Karpas-422 (cell line): ENCODE measurements around the gene LETM1. TPM values are rescaled to one million over a fixed set of nuclear protein-coding genes. Genes with fewer than 3 reads are reported as not detected.
A peak's percentile ranks its signal among the peaks of the same experiment; 100 is the strongest.

Experiments used
- DNase-seq: peaks from one replicate; pipeline ENCODE4 v3.0.0-alpha.2; 2015
- H2AFZ ChIP-seq: fragments of 200-600 bp; sonication (generic); 2 replicates; pipeline ENCODE4 v1.6.1; 2014; ENCODE audit warnings: antibody characterized with exemption, low read length, mixed read lengths
- H3K27ac ChIP-seq: fragments of 200-600 bp; sonication (generic); 2 replicates; pipeline ENCODE4 v1.5.1; 2014; ENCODE audit warnings: mild to moderate bottlenecking, low read length, moderate library complexity
- H3K27me3 ChIP-seq: fragments of 200-600 bp; sonication (generic); 2 replicates; pipeline ENCODE4 v1.6.1; 2014; ENCODE audit warnings: low read length, mixed read lengths
- H3K36me3 ChIP-seq: fragments of 200-600 bp; sonication (generic); 2 replicates; pipeline ENCODE4 v1.6.1; 2014; ENCODE audit warnings: low read length, mixed read lengths; ENCODE audit not compliant: insufficient read depth
- H3K4me1 ChIP-seq: fragments of 200-600 bp; sonication (generic); 2 replicates; pipeline ENCODE4 v1.6.1; 2014; ENCODE audit warnings: mild to moderate bottlenecking, low read length, mixed read lengths
- H3K4me2 ChIP-seq: fragments of 200-600 bp; sonication (generic); 2 replicates; pipeline ENCODE4 v1.6.1; 2014; ENCODE audit warnings: low read length, low read depth, mild to moderate bottlenecking; ENCODE audit not compliant: poor library complexity, severe bottlenecking
- H3K4me3 ChIP-seq: fragments of 200-600 bp; sonication (generic); 2 replicates; pipeline ENCODE4 v1.5.1; 2014; ENCODE audit warnings: mild to moderate bottlenecking, antibody characterized with exemption, low read length, mixed read lengths
- H3K79me2 ChIP-seq: fragments of 200-600 bp; sonication (generic); 2 replicates; pipeline ENCODE4 v1.6.1; 2014; ENCODE audit warnings: mild to moderate bottlenecking, low read length, mixed read lengths
- H3K9ac ChIP-seq: fragments of 200-600 bp; sonication (generic); 2 replicates; pipeline ENCODE4 v1.6.0; 2014; ENCODE audit warnings: low read length
- H3K9me2 ChIP-seq: fragments of 200-600 bp; sonication (generic), shearing (Covaris generic); replicated peaks from 2 replicates; pipeline ENCODE4 v1.6.0; 2014; ENCODE audit warnings: mild to moderate bottlenecking, low read length, moderate library complexity; ENCODE audit not compliant: insufficient read depth
- H3K9me3 ChIP-seq: fragments of 300-700, 200-600 bp; sonication (generic); 2 replicates; pipeline ENCODE4 v1.6.1; 2014; ENCODE audit warnings: low read length, mixed read lengths
- H4K20me1 ChIP-seq: fragments of 200-600 bp; sonication (generic); 2 replicates; pipeline ENCODE4 v1.6.1; 2014; ENCODE audit warnings: mild to moderate bottlenecking, antibody characterized with exemption, low read length, low read depth; ENCODE audit not compliant: insufficient read depth
- total RNA-seq: library from RNA; depleted of rRNA; stranded (reverse); fragments of >200 nt; shearing (Covaris generic); gene quantifications from 2 replicates; pipeline ENCODE4 v1.2.3, GENCODE V29; 2014; ENCODE audit warnings: low replicate concordance

The LETM1 gene
- total RNA-seq, 1 experiment from 2014 or later = 25.2 TPM

DNA sequence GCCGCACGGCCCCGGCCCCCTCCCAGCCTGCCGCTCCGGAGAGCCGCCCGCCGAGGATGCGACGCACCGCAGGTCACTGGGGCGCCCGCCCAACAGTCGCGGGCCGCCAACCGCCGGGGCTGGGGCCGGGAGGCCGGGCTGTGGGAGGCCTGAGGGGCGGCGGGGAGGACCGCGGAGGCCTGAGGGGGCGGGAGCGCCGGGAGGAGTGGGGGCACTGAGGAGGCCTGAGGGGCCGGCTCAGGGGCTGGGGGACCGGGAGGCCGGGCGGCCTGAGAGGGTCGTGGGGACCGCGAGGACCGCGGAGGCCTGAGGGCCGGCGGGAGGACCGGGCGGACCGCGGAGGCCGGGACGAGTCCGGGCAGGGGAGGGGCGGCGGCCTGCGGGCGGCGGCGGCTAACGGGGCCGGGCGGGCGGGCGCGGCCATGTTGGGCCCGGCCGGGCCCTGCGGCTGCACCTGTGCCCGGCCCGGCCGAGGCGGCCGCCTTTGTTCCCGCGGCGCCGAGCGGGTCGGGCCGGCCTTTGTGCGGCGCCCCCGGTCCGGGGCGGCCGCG lies 15.6 kb upstream of the LETM1 start:
- Histone ChIP-seq H2AFZ (no peak overlapping the region), H3K27ac (peak overlapping the region; percentile 84), H3K4me2 (peak overlapping the region; percentile 84)

DNA sequence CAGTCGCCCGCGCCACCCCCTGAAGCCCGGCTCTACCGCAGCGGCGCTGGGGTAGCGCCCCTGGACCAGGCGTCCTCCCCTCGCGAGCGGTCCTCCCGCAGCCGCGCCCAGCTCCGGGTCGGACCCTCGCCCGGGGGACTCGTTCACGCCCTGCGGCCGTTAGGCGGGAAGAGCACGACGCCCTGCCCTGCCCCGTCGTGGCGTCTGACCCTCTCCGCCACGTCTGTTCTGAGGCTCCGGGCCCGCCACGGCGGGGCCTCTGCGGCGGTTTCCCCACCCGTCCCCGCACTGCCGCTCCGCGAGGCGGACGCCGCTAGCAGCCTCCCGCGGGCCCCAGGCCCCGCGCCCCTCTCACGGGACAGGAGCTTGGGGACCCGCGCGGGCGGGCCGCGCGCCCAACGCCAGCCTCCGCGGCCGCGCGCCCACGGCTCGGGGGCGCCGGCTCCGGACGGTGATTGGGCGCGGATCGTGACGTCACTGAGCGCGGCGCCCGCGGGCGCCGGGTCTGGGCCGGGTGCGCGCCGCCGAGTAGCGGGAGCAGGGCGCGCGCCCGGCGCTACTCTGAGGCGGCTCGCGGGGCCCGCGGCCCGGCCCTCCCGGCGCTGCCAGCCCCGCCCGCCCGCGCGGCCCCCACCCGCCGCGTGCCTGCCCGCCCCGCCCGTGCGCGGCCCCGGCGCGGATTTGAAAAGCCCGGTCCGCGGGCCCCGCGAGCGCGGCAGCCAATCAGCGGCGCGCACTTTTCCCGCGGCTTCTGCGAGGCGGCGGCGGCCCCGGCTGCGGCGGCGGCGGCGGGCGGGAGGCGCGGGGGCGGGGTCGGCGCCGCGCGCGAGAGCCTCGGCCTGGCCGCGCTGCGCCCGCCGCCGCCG lies 14.9 kb upstream of the LETM1 start, which contains the start of gene NSD2:
TSS of gene NSD2 (plus strand) at position 816 of the 866 bp plus-strand sequence. CDS start 29,262 bp downstream, outside the sequence.
- peak within 1 kb of the TSS; percentile 91; the same call in 1 of the 2 replicates for H2AFZ ChIP-seq
- H3K27me3 ChIP-seq = no peaks in the 10 kb centered on the region
- peak within 1 kb of the TSS; percentile 87 for H3K27ac ChIP-seq
- H3K9me3 ChIP-seq = no peaks in the 10 kb centered on the region
- H3K9ac ChIP-seq = peak within 1 kb of the TSS; percentile 97
- H3K36me3 ChIP-seq = no peaks in the 10 kb centered on the region
- peaks cover 9% of the 10 kb centered on the region; the same call in 1 of the 2 replicates for H4K20me1 ChIP-seq
- DNase-seq = peak; percentile 97
- peaks cover 43% of the 10 kb centered on the region for H3K79me2 ChIP-seq
- no peaks in the 10 kb centered on the region for H3K9me2 ChIP-seq
- peak within 1 kb of the TSS; percentile 92 for H3K4me2 ChIP-seq
- peak within 1 kb of the TSS; percentile 94 for H3K4me3 ChIP-seq
- H3K4me1 ChIP-seq = peaks cover 33% of the 10 kb centered on the region

More for the DNA sequence above, 15.6 kb upstream of the LETM1 start:
- no peaks in the 10 kb centered on the region for H3K27me3 ChIP-seq
- peaks cover 33% of the 10 kb centered on the region for H3K4me1 ChIP-seq
- peak overlapping the region; percentile 97 for H3K9ac ChIP-seq
- H3K79me2 ChIP-seq = peaks cover 50% of the 10 kb centered on the region
- peaks cover 9% of the 10 kb centered on the region; the same call in 1 of the 2 replicates for H4K20me1 ChIP-seq
- H3K9me3 ChIP-seq = no peaks in the 10 kb centered on the region
- peak overlapping the region; percentile 94 for H3K4me3 ChIP-seq
- no peaks in the 10 kb centered on the region for H3K9me2 ChIP-seq
- no peaks in the 10 kb centered on the region for H3K36me3 ChIP-seq
- no peak for DNase-seq

DNA sequence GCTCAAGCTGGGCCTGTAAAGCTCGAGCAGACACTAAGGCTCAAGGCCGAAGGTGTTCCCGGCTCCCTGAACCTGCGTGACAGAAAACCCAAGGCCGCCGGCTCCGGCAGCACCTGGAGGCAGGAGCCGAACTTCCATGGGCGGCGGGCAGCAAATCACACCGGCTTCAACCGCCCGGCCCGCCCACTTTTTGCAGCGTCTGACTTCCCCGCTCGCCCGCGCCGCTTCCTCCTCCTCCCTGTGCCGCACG lies 14.3 kb upstream of the LETM1 start:
- Histone ChIP-seq H3K4me1 (peaks cover 33% of the 10 kb centered on the region), H3K9me3 (no peaks in the 10 kb centered on the region), H2AFZ (peak overlapping the region; percentile 91; the same call in 1 of the 2 replicates), H3K9me2 (no peaks in the 10 kb centered on the region), H3K4me3 (peak overlapping the region; percentile 73), H3K9ac (peak overlapping the region; percentile 88), H3K4me2 (peak overlapping the region; percentile 92), H3K79me2 (peaks cover 37% of the 10 kb centered on the region), H3K27me3 (no peaks in the 10 kb centered on the region), H3K27ac (peak overlapping the region; percentile 87), H4K20me1 (peaks cover 9% of the 10 kb centered on the region; the same call in 1 of the 2 replicates), H3K36me3 (no peaks in the 10 kb centered on the region)
- DNase-seq = peak; percentile 95

DNA sequence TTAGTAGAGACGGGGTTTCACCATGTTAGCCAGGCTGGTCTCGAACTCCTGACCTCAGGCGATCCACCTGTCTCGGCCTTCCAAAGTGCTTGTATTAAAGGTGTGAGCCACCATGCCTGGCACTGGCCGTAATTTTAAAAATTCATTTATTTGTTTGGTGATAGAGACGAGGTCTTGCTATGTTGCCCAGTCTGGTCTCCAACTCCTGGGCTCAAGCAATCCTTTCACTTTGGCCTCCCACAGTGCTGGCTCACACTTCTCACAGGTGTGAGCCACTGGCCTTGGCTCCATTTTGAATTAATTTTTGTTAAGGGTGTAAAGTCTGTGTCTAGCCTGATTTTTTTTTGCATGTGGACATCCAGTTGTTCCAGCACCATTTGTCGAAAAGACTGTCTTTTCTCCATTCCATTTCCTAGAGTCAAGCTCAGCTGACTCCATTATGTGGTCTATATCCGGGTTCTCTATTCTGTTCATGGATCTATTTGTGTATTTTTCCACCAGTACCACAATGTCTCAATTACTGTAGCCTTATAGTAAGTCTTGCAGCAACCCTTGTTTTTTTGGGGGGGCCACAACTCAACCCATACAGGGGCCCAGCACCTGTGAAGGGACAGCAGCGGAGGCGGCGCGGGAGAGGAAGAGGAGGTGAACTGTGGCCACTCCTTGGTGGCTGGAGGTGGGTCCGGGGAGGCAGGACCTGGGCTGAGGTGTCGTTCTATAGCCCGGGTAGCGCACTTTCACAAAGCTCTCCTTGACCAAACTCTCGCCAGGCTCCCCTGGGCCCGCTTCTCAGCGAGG lies 13.8 kb upstream of the LETM1 start:
- Histone ChIP-seq H3K27me3 (no peaks in the 10 kb centered on the region), H3K4me2 (peak overlapping the region; percentile 92), H4K20me1 (peaks cover 5% of the 10 kb centered on the region; the same call in 1 of the 2 replicates), H3K9me3 (no peaks in the 10 kb centered on the region), H3K4me3 (peak overlapping the region; percentile 73), H2AFZ (peak overlapping the region; percentile 91; the same call in 1 of the 2 replicates), H3K4me1 (peaks cover 33% of the 10 kb centered on the region), H3K9ac (peak overlapping the region; percentile 88), H3K36me3 (no peaks in the 10 kb centered on the region), H3K9me2 (no peaks in the 10 kb centered on the region), H3K27ac (peak overlapping the region; percentile 87), H3K79me2 (peaks cover 32% of the 10 kb centered on the region)
- no peak for DNase-seq

DNA sequence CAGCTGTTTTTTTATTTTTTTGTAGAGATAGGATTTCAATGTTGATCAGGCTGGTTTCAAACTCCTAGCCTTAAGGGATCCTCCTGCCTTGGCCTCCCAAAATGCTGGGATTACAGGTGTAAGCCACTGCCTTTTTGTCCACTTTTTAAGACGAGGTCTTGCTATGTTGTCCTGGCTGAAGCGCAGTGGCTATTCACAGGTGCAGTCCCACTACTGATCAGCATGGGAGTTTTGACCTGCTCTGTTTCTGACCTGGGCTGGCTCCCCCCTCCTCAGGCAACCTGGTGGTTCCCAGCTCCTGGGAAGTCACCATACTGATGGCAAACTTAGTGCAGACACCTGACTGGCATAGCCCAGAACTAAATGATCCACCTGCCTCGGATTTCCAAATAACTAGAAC lies 13.0 kb upstream of the LETM1 start:
- peaks cover 24% of the 10 kb centered on the region for H3K79me2 ChIP-seq
- DNase-seq = no peak
- no peak overlapping the region for H3K4me2 ChIP-seq
- H2AFZ ChIP-seq = no peak overlapping the region
- no peaks in the 10 kb centered on the region for H3K36me3 ChIP-seq
- no peaks in the 10 kb centered on the region for H3K9me2 ChIP-seq
- no peaks in the 10 kb centered on the region for H4K20me1 ChIP-seq
- H3K9me3 ChIP-seq = no peaks in the 10 kb centered on the region
- H3K4me1 ChIP-seq = peaks cover 27% of the 10 kb centered on the region
- no peak overlapping the region for H3K9ac ChIP-seq
- no peaks in the 10 kb centered on the region for H3K27me3 ChIP-seq
- no peak overlapping the region for H3K4me3 ChIP-seq
- H3K27ac ChIP-seq = no peak overlapping the region

DNA sequence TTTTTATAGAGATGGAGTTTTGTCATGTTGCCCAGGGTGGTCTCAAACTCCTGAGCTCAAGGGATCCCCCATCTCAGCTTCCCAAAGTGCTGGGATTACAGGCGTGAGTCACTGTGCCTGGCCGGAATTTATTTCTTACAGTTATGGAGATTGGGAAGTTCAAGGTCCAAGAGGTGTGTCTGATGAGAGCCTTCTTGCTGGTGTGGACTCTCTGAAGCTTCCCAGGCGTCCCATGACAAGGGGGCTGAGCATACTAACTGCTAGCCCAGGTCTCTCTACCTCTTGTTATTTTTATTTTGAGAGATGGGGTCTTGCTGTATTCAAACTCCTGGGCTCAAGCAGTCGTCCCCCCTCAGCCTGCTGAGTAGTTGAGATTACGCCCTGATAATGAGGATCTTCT lies 12.3 kb upstream of the LETM1 start:
- no peak overlapping the region for H3K4me3 ChIP-seq
- no peaks in the 10 kb centered on the region for H3K9me3 ChIP-seq
- no peaks in the 10 kb centered on the region for H3K9me2 ChIP-seq
- no peak overlapping the region for H3K27ac ChIP-seq
- H4K20me1 ChIP-seq = no peaks in the 10 kb centered on the region
- H3K79me2 ChIP-seq = peaks cover 18% of the 10 kb centered on the region
- H3K4me2 ChIP-seq = no peak overlapping the region
- H2AFZ ChIP-seq = no peak overlapping the region
- DNase-seq = no peak
- peaks cover 21% of the 10 kb centered on the region for H3K4me1 ChIP-seq
- no peaks in the 10 kb centered on the region for H3K27me3 ChIP-seq
- H3K9ac ChIP-seq = no peak overlapping the region
- no peaks in the 10 kb centered on the region for H3K36me3 ChIP-seq

DNA sequence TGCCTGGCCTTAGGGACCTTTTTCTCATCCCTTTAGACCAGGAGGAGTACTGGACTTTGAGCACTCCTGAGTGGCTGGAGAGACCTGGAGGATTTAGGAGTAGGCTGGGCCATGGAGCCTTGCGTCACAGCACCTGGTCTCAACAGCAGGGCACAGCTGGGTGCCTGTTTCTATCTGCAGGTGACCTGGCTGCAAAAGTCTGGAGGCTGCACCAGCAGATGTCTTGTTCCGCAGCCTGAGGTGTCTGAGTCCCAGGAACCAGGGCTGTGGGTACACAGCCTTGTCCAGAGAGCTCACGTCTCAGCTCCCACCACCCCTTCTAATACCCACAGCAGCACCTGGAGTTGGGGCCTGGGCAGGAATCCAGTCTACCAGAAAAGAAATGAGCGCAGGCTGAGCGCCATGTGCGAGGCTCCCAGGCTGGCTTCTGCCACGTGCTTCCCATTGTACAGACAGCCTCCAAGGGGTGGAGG lies 10.3 kb upstream of the LETM1 start:
- H3K79me2 ChIP-seq = no peaks in the 10 kb centered on the region
- peaks cover 2% of the 10 kb centered on the region; the same call in 1 of the 2 replicates for H3K27me3 ChIP-seq
- no peak overlapping the region for H2AFZ ChIP-seq
- H4K20me1 ChIP-seq = no peaks in the 10 kb centered on the region
- H3K4me1 ChIP-seq = peaks cover 30% of the 10 kb centered on the region
- DNase-seq = no peak
- no peaks in the 10 kb centered on the region for H3K36me3 ChIP-seq
- H3K4me3 ChIP-seq = no peak overlapping the region
- no peaks in the 10 kb centered on the region for H3K9me2 ChIP-seq
- no peaks in the 10 kb centered on the region for H3K9me3 ChIP-seq
- H3K4me2 ChIP-seq = no peak overlapping the region
- no peak overlapping the region for H3K9ac ChIP-seq
- H3K27ac ChIP-seq = no peak overlapping the region
